ENCODE results near the gene DDRGK1.

DNA sequence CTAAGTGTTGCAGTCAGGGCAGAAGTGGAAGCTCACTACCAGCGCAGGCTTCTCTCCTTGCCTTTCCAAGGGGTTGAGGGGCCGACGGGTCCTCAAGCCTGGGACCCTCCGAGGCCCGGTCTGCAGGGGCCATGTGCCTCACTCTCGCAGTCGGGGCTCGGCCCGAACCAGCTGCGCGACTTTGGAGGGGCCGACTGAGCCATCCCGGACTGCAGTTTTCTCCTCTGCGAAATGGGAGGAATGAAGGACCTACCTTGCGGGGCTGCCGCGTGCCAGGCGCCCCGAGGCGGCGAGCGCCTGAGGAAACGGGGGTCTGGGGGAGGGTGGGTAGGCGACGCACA is 36.8 kb downstream of the DDRGK1 start:
- TF ChIP-seq, protein P1, sequence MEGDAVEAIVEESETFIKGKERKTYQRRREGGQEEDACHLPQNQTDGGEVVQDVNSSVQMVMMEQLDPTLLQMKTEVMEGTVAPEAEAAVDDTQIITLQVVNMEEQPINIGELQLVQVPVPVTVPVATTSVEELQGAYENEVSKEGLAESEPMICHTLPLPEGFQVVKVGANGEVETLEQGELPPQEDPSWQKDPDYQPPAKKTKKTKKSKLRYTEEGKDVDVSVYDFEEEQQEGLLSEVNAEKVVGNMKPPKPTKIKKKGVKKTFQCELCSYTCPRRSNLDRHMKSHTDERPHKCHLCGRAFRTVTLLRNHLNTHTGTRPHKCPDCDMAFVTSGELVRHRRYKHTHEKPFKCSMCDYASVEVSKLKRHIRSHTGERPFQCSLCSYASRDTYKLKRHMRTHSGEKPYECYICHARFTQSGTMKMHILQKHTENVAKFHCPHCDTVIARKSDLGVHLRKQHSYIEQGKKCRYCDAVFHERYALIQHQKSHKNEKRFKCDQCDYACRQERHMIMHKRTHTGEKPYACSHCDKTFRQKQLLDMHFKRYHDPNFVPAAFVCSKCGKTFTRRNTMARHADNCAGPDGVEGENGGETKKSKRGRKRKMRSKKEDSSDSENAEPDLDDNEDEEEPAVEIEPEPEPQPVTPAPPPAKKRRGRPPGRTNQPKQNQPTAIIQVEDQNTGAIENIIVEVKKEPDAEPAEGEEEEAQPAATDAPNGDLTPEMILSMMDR (conservative IDR thresholded peaks at IDR 0.05; ENCODE audit: low read depth, low read length) = no peak
- no peak for TF ChIP-seq EZH2 (IDR thresholded peaks at IDR 0.05; ENCODE audit: borderline replicate concordance, low read depth, low read length, poor library complexity, severe bottlenecking)
